Activated T-cell treated with anti-CD3 and anti-CD28 coated beads for 1 hour (primary cell): ENCODE data around the gene XPNPEP2.
"Not testable (repeated sequence)": the region's sequence is repeated elsewhere in the genome, so short reads cannot be mapped to it uniquely, and the experiment has no call there.

Experiments
- DNase-seq: peaks from one replicate; pipeline ENCODE4 v3.0.0-alpha.2; 2020; ENCODE audit warnings: low read depth

XPNPEP2 gene

GRCh38 chrX:129719931-129720530, 18.7 kb upstream of the XPNPEP2 start:
- no peak for DNase-seq

DNA sequence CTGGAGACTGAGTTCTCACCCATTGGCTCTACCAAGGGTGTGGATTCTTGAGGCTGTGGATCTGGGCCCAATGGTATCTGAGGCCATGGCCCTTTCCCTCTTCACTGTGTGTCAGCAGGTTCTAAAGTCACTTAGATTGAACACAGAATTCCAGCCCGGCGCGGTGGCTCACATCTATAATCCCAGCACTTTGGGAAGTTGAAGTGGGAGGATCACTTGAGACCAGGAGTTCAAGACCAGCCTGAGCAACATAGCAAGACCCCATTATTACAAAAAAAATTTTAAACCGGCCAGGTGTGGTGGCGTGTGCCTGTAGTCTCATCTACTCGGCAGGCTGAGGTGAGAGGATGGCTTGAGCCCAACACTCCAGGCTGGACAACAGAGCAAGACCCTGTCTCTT, 18.0 kb upstream of the XPNPEP2 start:
- no peak for DNase-seq

DNA sequence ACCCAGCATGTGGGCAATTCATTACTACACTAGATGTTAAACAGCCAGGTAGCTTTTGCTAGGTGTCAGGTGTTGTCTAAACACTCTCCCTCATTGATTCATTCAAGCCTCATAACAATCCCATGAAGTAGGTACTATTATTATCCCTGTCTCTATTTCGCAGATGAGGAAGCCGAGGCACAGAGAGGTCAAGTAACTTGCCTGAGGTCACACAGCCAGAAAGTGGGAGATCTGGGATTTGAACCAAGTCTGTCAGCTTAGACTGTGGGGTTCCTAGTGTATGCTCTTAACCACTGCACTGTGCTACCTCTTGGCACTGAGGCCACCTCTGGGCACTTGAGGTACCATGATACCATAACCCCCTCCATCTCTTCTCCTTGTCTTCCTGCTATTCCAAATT, 17.4 kb upstream of the XPNPEP2 start:
- no peak for DNase-seq

GRCh38 chrX:129721870-129722269, 16.9 kb upstream of the XPNPEP2 start:
- no peak for DNase-seq

- DNase-seq: no peak
Observed at GRCh38 chrX:129723511-129723910, 15.3 kb upstream of the XPNPEP2 start.

- DNase-seq: no peak
Observed at GRCh38 chrX:129724754-129725153, 14.0 kb upstream of the XPNPEP2 start.

GRCh38 chrX:129726307-129727111, 12.3 kb upstream of the XPNPEP2 start:
- DNase-seq: peak; percentile 19

GRCh38 chrX:129728061-129728460, 10.7 kb upstream of the XPNPEP2 start:
- DNase-seq: no peak

DNA sequence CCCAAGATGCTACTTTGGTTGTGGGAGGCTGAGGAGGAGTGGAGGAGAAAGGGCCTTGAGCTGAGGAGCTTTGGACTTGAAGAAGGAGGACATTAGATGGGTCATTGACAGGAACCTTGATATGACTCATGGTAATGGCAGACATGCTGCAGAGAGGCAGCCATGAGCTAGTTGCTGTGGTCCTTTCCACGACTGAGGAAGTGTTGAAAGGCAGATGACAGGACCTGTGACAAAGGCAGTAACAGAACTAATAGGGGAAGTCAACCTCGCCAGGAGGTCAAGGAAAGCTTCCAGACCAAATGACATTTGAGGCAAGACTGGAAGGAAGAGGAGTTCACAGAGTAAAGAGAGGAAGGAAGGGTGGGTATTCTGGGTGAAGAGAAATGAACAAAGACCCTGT, 7.6 kb upstream of the XPNPEP2 start:
- no peak for DNase-seq

DNA sequence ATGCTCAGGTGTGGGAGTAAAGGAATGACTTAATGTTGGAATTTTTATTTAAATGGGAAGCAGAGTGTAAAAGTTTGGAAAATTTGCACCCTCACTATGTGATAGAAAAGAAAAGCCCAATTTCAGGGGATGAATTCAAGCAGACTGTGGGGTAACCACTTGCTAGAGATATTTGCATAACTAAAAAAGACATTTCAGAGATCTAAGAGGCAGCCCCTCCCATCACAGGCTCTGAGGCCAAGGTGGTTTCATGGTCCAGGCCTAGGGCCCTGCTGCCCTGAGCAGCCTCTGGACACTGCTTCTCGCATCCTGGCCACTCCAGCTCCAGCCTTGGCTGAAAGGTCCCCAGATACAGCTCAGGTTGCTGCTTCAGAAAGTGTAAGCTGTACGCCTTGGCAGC, 5.9 kb upstream of the XPNPEP2 start:
- DNase-seq: no peak

GRCh38 chrX:129733335-129733734, 5.4 kb upstream of the XPNPEP2 start:
- no peak for DNase-seq

DNA sequence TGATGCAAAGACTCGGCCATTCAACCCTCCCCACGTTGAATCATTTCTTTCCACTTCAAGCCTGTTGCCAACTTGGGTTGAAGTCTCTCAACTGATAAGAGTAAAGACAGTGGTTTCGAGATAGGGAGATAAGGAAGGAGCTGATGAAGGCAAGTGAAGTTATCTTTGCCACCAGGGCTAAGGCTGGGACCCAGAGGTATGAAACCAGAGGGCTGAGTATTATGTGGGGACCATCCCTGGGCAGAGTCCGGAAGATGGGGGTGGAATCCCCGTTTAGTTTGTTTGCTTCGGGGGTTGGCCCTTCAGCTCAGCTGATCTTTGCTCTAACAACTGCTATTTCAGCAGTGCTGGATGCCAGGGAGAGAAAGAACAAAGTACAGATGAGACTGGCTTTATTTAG, 2.3 kb upstream of the XPNPEP2 start:
- no peak for DNase-seq

- no peak for DNase-seq
Observed at GRCh38 chrX:129737916-129738315, 863 bp upstream of the XPNPEP2 start.

DNA sequence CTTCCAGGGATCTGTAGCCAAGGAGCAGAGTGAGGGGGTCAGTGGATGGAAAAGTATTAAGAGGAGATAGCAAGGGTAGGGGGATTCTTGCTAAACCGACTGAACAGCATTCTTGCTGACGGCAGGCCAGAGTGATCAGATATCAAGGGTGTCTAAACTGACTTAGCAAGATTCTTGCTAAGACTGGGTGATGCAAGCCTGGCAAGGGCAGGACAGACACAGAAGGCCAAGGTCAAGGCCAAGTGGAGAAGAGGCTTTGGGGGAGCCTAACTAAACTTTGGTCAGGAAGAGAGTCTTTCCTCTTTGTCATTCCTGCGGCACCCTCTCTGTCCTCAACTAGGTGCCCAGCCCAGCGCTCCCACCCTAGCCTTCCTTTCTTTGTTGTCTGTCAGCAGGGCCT, 799 bp downstream of the XPNPEP2 start:
- no peak for DNase-seq

DNA sequence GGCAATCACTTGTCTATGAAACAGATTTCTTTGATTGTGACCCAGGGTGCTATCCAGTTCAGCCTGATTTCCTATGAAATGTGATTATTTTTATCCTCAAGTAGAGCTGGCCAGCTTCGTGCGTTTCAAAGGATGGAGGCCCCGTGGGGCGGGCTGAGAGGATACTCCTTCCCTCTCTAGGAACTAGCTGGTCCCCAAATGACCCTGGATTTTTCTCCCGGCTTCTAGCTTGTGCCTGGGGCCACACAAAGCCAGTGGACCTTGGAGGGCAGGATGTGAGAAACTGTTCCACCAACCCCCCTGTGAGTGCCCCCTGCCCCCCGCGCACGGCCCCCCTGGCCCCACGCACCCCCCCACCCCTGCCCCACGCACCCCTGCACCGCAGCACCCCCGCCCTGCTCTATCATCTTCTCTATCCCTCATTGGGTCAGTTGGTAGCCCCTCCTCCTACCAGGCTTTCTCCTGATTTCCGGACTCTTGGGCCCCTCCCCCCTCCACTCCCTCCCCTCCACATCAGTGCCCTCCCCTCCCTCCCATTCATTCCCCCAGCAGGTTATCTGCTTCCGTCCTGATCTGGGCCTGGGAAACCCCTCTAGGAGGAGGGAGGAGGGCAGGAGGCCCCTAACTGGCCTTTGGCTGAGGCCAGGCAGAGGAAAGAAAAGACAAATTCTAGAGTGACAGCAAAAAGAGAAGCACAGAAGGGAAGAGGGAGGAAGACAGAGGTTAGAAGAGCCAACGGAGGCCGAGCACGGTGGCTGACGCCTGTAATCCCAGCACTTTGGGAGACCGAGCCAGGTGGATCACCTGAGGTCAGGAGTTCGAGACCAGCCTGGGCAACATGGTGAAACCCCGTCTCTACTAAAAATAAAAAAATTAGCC, 3.3 kb downstream of the XPNPEP2 start:
- DNase-seq: no peak

- DNase-seq: not testable (repeated sequence)
Observed at GRCh38 chrX:129742759-129743152, 4.0 kb downstream of the XPNPEP2 start.

GRCh38 chrX:129743821-129744220, 5.0 kb downstream of the XPNPEP2 start:
- DNase-seq: no peak

DNA sequence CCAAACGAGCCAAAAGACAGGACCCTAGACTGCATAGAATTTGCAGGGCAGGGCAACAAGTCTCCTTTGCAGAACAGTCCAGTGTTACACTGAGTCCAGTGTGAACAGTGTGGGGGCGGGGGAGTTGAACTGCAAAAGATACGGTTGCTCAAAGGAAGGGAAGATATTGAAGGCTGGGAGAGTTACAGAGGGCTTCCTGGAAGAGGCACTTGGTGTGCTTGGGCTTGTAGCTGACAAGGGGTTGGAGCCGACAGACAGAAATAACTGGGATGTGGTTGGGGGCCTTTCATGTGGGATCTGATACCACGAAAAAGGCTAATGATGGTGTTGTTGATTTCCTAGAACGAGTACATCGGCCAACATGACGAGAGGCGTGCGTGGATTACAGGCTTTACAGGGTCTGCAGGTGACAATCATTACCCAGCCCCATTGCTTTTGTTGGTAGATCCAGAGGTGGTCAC, 6.1 kb downstream of the XPNPEP2 start:
- no peak for DNase-seq

DNA sequence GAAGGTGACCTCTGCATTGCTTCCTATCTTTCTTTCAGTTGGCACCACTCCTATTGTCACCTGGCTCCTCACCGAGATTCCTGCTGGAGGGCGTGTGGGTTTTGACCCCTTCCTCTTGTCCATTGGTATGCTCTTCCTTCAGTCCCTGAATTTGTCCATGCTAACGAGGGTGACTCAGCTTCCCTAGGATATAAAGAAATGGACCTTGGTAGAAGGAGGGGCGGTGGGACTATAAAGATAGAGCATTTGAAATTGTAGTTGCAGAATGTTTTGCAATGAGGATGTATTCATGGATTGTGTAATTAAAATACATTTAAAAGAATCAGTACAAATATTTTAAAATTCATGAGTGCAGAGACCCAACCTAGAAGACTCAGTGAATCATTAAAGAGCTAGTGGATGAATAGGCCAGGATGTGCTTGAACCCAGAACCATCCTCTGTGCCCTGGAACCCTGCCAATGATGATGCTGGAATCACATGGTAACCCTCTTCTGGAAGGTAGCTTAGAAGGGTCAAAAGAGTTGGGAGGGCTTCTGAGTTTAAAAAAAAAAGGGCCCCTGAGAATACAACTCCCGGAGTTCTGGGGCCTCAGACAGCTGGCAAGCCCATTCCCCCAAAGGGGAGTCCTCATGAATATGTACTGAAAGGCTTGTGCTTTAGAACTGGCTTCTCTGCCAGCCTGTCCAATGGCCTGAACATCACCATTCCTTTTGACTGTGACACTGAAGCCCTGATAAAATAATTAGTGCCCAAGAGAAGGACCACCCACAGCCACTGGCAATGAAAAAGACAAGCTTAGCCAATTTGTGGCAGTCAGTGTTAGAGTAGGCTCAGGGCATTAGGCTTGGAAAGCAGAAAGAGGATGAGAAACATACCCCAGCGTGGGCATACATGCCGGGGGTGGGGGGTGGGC, 8.0 kb downstream of the XPNPEP2 start:
- no peak for DNase-seq

GRCh38 chrX:129747533-129747932, 8.8 kb downstream of the XPNPEP2 start:
- no peak for DNase-seq

DNA sequence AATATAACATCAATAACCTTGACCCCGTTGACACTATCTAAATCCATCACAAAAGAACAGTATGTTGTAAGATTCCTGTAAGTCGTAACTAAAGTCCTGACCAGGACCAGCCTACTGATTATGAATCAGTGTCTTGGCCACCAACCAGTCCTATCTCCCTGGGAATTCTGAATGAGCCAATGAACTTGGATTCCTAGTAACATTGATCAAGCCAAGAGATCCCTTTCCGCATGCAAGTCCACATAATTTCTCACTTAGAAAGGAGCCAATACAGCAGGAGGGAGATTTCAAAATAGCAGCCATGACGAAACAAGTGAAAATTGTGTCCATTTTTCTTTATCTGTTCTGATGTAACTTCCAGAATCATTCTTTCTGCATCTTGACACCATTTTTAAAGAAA, 9.5 kb downstream of the XPNPEP2 start:
- no peak for DNase-seq

GRCh38 chrX:129749069-129749468, 10.3 kb downstream of the XPNPEP2 start:
- no peak for DNase-seq
